HCT116 (cell line): ENCODE results near the gene RCAN2. TPM values are rescaled to one million over a fixed set of nuclear protein-coding genes. Genes with fewer than 3 reads are reported as not detected.

ENCODE experiments used
- ATAC-seq: fragments of 200-7000 bp; cut with Tn5 transposase; 2 replicates; pipeline ENCODE4 v1.9.1; 2020; ENCODE audit warnings: mild to moderate bottlenecking, moderate library complexity
- BruUV-seq: library from RNA; stranded (reverse); fragments of 400-500 nt; replicated peaks from 2 replicates; lab custom pipeline; 2021; lab: Mats Ljungman, UMichigan
- CTCF ChIA-PET: fragments of 300-600 bp; sonication (Branson Sonifier 250); formaldehyde crosslinking; loops from one replicate; lab custom pipeline; 2021; ENCODE audit warnings: antibody characterized with exemption; lab: Charles Lee
- POLR2A ChIA-PET: fragments of 300-600, 350-600 bp; sonication (Branson Sonifier 250); formaldehyde crosslinking; loops from one replicate; lab custom pipeline; 2021; ENCODE audit warnings: antibody characterized with exemption; lab: Charles Lee
- RAD21 ChIA-PET, 2 experiments: fragments of 300-600 bp; sonication (Branson Sonifier 250); formaldehyde crosslinking; loops; one replicate each; lab custom pipeline; 2023; ENCODE audit warnings: low total read pairs in 2 of 2; ENCODE audit not compliant: uncharacterized antibody in 2 of 2, unreplicated experiment in 2 of 2, low non-redundant PET in 1 of 2; lab: Charles Lee
- DNase-seq: peaks from one replicate; pipeline ENCODE4 v3.0.0-alpha.2; 2010; ENCODE audit warnings: low read depth, low spot score
- H2AFZ ChIP-seq: fragments of 200-600 bp; shearing (Covaris generic), sonication (generic); 2 replicates; pipeline ENCODE4 v1.6.1; 2017; ENCODE audit warnings: low read depth, mixed run types, mixed read lengths, antibody characterized with exemption, low read length; ENCODE audit not compliant: poor library complexity, severe bottlenecking
- H3K27ac ChIP-seq: 2 replicates; pipeline ENCODE4 v1.5.1; 2012; ENCODE audit warnings: low read depth, low read length
- H3K27me3 ChIP-seq: fragments of 200-600 bp; sonication (generic); 2 replicates; pipeline ENCODE4 v1.6.1; 2016; ENCODE audit warnings: mixed run types, low read length, mixed read lengths; ENCODE audit not compliant: insufficient read depth
- H3K36me3 ChIP-seq, 2 experiments: fragments of 200-500 bp in 1 of 2; fragments of 200-600 bp in 1 of 2; sonication (Bioruptor generic) in 1 of 2; sonication (generic) in 1 of 2; 2 replicates each; pipeline versions ENCODE4 v1.5.1 to v1.6.1; 2014 to 2016; ENCODE audit warnings: low read length in 2 of 2, inconsistent platforms in 1 of 2, mixed read lengths in 1 of 2, mixed run types in 1 of 2; ENCODE audit not compliant: insufficient read depth in 2 of 2, control insufficient read depth in 1 of 2
- H3K4me1 ChIP-seq, 2 experiments: fragments of 200-600 bp in 1 of 2; sonication (generic) in 1 of 2; 2 replicates each; pipeline versions ENCODE4 v1.5.1 to v1.6.1; 2012 to 2017; ENCODE audit warnings: low read length in 2 of 2, inconsistent platforms in 1 of 2, mild to moderate bottlenecking in 1 of 2, mixed read lengths in 1 of 2, mixed run types in 1 of 2, moderate library complexity in 1 of 2; ENCODE audit not compliant: insufficient read depth in 2 of 2, control insufficient read depth in 1 of 2
- H3K4me2 ChIP-seq: fragments of 200-600 bp; sonication (generic); 2 replicates; pipeline ENCODE4 v1.6.1; 2017; ENCODE audit warnings: mixed run types, low read length, mixed read lengths
- H3K4me3 ChIP-seq, 2 experiments: fragments of 200-600 bp in 1 of 2; sonication (generic) in 1 of 2; replicated peaks in 1 of 2; 2 replicates each; pipeline ENCODE4 v1.5.1; 2011 to 2016; ENCODE audit warnings: low read length in 2 of 2, control low read depth in 1 of 2, low read depth in 1 of 2, mild to moderate bottlenecking in 1 of 2, mixed read lengths in 1 of 2, mixed run types in 1 of 2
- H3K79me2 ChIP-seq: fragments of 200-600 bp; sonication (generic); 2 replicates; pipeline ENCODE4 v1.6.1; 2017; ENCODE audit warnings: mild to moderate bottlenecking, mixed run types, low read length, moderate library complexity, mixed read lengths; ENCODE audit not compliant: insufficient read depth
- H3K9ac ChIP-seq: fragments of 200-600 bp; sonication (generic); 2 replicates; pipeline ENCODE4 v1.6.1; 2016; ENCODE audit warnings: low read length, mixed read lengths
- H3K9me2 ChIP-seq: fragments of 200-600 bp; sonication (generic), shearing (Covaris generic); 2 replicates; pipeline ENCODE4 v1.6.1; 2017; ENCODE audit warnings: mixed run types, mild to moderate bottlenecking, moderate library complexity; ENCODE audit not compliant: insufficient read depth
- H3K9me3 ChIP-seq, 2 experiments: fragments of 200-500 bp in 1 of 2; fragments of 200-600 bp in 1 of 2; sonication (Bioruptor generic) in 1 of 2; sonication (generic) in 1 of 2; 2 replicates each; pipeline ENCODE4 v1.6.1; 2014 to 2017; ENCODE audit warnings: low read length in 2 of 2, mixed read lengths in 2 of 2, inconsistent platforms in 1 of 2, low read depth in 1 of 2, mild to moderate bottlenecking in 1 of 2, mixed run types in 1 of 2, moderate library complexity in 1 of 2; ENCODE audit not compliant: control insufficient read depth in 1 of 2, insufficient read depth in 1 of 2
- H4K20me1 ChIP-seq: fragments of 200-600 bp; sonication (generic), shearing (Covaris generic); 2 replicates; pipeline ENCODE4 v1.6.1; 2017; ENCODE audit warnings: mixed run types, mild to moderate bottlenecking, moderate library complexity; ENCODE audit not compliant: insufficient read depth
- CBX3 ChIP-seq: IDR thresholded peaks from 2 replicates; pipeline ENCODE4 v1.6.1; 2012; ENCODE audit warnings: low read depth
- EGR1 ChIP-seq: IDR thresholded peaks from 2 replicates; pipeline ENCODE4 v1.6.1; 2012; ENCODE audit warnings: low read depth
- ELF1 ChIP-seq: IDR thresholded peaks from 2 replicates; pipeline ENCODE4 v1.6.1; 2012; ENCODE audit warnings: low read depth, borderline replicate concordance
- EZH2 ChIP-seq: fragments of 200-600 bp; sonication (generic); IDR thresholded peaks from 2 replicates; pipeline ENCODE4 v1.6.1; 2017; ENCODE audit warnings: antibody characterized with exemption, mixed run types
- EZH2phosphoT487 ChIP-seq: fragments of 200-600 bp; IDR thresholded peaks from 2 replicates; pipeline ENCODE4 v1.6.1; 2018; ENCODE audit warnings: antibody characterized with exemption, borderline replicate concordance
- FOSL1 ChIP-seq: IDR thresholded peaks from 2 replicates; pipeline ENCODE4 v1.6.1; 2012; ENCODE audit warnings: low read depth
- JUND ChIP-seq: IDR thresholded peaks from 2 replicates; pipeline ENCODE4 v1.6.1; 2012
- POLR2A ChIP-seq: IDR thresholded peaks from 2 replicates; pipeline ENCODE4 v1.7.0; 2011; ENCODE audit warnings: borderline replicate concordance; ENCODE audit not compliant: insufficient read depth, insufficient read length; ENCODE audit errors: extremely low read depth
- POLR2AphosphoS5 ChIP-seq: IDR thresholded peaks from 2 replicates; pipeline ENCODE4 v1.6.1; 2011; ENCODE audit warnings: mild to moderate bottlenecking, low read depth, low read length, moderate library complexity
- RAD21 ChIP-seq: IDR thresholded peaks from 2 replicates; pipeline ENCODE4 v1.6.1; 2012; ENCODE audit warnings: low read depth, mild to moderate bottlenecking
- SP1 ChIP-seq: IDR thresholded peaks from 2 replicates; pipeline ENCODE4 v1.6.1; 2012; ENCODE audit warnings: low read depth
- TCF7L2 ChIP-seq: IDR thresholded peaks from 2 replicates; pipeline ENCODE4 v1.7.0; 2011; ENCODE audit warnings: borderline replicate concordance, inconsistent platforms; ENCODE audit not compliant: insufficient read depth, insufficient read length; ENCODE audit errors: extremely low read depth
- YY1 ChIP-seq: IDR thresholded peaks from 2 replicates; pipeline ENCODE4 v1.6.1; 2011; ENCODE audit warnings: low read length, low read depth, moderate library complexity, mild to moderate bottlenecking; ENCODE audit not compliant: insufficient replicate concordance; ENCODE audit errors: extremely low read depth
- ZBTB33 ChIP-seq: IDR thresholded peaks from 2 replicates; pipeline ENCODE4 v1.6.1; 2011; ENCODE audit warnings: mild to moderate bottlenecking, low read length, moderate library complexity; ENCODE audit not compliant: insufficient replicate concordance; ENCODE audit errors: extremely low read depth
- ZFX ChIP-seq: fragments of 450-650 bp; IDR thresholded peaks from 2 replicates; pipeline ENCODE4 v1.6.1; 2017
- intact Hi-C: fragments of 100-400 bp; cut with micrococcal nuclease; formaldehyde crosslinking; loops from 2 replicates; pipeline ENCODE4 v1.10.0; 2022
- total RNA-seq: library from RNA; stranded (reverse); gene quantifications from one replicate; pipeline ENCODE4 v1.2.1, GENCODE V29; 2021; ENCODE audit not compliant: unreplicated experiment
- TF ChIP-seq, protein P1 (sequence below): IDR thresholded peaks from 2 replicates; pipeline ENCODE4 v1.6.1; 2012
- TF ChIP-seq, protein P2 (sequence below): IDR thresholded peaks from 2 replicates; pipeline ENCODE4 v1.6.1; 2012

The RCAN2 gene
- total RNA-seq, 1 experiment from 2014 or later, result 0.57 TPM

GRCh38 chr6:46255528-46255927 is 235.7 kb downstream of the RCAN2 start:
- Histone ChIP-seq H4K20me1 (no peaks in the 10 kb centered on the region), H3K4me2 (no peak overlapping the region), H3K4me1 (no peaks in the 10 kb centered on the region), H3K27ac (no peak overlapping the region), H3K79me2 (no peaks in the 10 kb centered on the region), H3K9me3 (no peaks in the 10 kb centered on the region), H3K36me3 (no peaks in the 10 kb centered on the region), H3K9me2 (no peaks in the 10 kb centered on the region), H3K9ac (no peak overlapping the region), H3K27me3 (no peaks in the 10 kb centered on the region), H2AFZ (no peak overlapping the region), H3K4me3 (no peak overlapping the region)
- TF ChIP-seq, protein P1, sequence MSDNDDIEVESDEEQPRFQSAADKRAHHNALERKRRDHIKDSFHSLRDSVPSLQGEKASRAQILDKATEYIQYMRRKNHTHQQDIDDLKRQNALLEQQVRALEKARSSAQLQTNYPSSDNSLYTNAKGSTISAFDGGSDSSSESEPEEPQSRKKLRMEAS, result no peak
- TF ChIP-seq POLR2AphosphoS5 (no peak), YY1 (no peak), EZH2 (no peak), EGR1 (no peak), ZFX (no peak), ZBTB33 (no peak), POLR2A (no peak), ELF1 (no peak), JUND (no peak), CBX3 (no peak), SP1 (no peak), FOSL1 (no peak), TCF7L2 (no peak), RAD21 (no peak), EZH2phosphoT487 (no peak)
- TF ChIP-seq, protein P2, sequence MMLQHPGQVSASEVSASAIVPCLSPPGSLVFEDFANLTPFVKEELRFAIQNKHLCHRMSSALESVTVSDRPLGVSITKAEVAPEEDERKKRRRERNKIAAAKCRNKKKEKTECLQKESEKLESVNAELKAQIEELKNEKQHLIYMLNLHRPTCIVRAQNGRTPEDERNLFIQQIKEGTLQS, result no peak
- BruUV-seq, result no TSS peak
- no peak for ATAC-seq
- CTCF ChIA-PET, result no interaction called here
- intact Hi-C loops, result no loop called here
- RAD21 ChIA-PET, result no interaction called here
- DNase-seq, result no peak
- POLR2A ChIA-PET, result no interaction called here
